ENCODE results near the gene TAF1L.
"Not testable (repeated sequence)": the region's sequence is repeated elsewhere in the genome, so short reads cannot be mapped to it uniquely, and the experiment has no call there.

The TAF1L gene

DNA sequence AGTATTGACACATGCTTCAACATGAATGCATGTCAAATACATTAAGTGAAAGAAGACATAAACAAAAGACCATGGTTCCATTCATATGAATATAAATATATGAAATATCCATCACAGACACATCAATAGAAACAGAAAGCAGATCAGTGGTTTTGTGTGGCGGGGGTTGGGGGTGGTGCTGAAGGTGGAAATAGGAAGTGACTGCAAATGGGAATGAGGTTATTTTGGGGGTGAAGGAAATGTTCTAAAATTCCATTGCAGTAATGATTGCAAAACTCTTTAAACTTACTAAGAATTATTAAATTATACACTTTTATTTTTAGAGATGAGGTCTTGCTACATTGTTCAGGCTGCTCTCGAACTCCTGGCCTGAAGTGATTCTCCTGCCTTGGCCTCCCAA is 28.7 kb downstream of the TAF1L start:
- H2AFZ ChIP-seq, result no peak overlapping the region
- no peak overlapping the region for H3K4me2 ChIP-seq (ENCODE audit: low read length)
- H3K36me3 ChIP-seq (ENCODE audit: control insufficient read depth, insufficient read depth, low read length), result no peaks in the 10 kb centered on the region
- no peaks in the 10 kb centered on the region for H3K4me1 ChIP-seq
- no peak overlapping the region for H3K27ac ChIP-seq
- H3K9me3 ChIP-seq (ENCODE audit: control insufficient read depth, low read length), result no peaks in the 10 kb centered on the region
- no peak overlapping the region for H3K9ac ChIP-seq
- H3K79me2 ChIP-seq, result no peaks in the 10 kb centered on the region
- H3K4me3 ChIP-seq (ENCODE audit: low read depth, low read length), result no peak overlapping the region
- no peaks in the 10 kb centered on the region for H3K27me3 ChIP-seq (ENCODE audit: control insufficient read depth, insufficient read depth, low read length)
- TF ChIP-seq, protein P1, sequence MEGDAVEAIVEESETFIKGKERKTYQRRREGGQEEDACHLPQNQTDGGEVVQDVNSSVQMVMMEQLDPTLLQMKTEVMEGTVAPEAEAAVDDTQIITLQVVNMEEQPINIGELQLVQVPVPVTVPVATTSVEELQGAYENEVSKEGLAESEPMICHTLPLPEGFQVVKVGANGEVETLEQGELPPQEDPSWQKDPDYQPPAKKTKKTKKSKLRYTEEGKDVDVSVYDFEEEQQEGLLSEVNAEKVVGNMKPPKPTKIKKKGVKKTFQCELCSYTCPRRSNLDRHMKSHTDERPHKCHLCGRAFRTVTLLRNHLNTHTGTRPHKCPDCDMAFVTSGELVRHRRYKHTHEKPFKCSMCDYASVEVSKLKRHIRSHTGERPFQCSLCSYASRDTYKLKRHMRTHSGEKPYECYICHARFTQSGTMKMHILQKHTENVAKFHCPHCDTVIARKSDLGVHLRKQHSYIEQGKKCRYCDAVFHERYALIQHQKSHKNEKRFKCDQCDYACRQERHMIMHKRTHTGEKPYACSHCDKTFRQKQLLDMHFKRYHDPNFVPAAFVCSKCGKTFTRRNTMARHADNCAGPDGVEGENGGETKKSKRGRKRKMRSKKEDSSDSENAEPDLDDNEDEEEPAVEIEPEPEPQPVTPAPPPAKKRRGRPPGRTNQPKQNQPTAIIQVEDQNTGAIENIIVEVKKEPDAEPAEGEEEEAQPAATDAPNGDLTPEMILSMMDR (IDR thresholded peaks at IDR 0.05), result no peak

DNA sequence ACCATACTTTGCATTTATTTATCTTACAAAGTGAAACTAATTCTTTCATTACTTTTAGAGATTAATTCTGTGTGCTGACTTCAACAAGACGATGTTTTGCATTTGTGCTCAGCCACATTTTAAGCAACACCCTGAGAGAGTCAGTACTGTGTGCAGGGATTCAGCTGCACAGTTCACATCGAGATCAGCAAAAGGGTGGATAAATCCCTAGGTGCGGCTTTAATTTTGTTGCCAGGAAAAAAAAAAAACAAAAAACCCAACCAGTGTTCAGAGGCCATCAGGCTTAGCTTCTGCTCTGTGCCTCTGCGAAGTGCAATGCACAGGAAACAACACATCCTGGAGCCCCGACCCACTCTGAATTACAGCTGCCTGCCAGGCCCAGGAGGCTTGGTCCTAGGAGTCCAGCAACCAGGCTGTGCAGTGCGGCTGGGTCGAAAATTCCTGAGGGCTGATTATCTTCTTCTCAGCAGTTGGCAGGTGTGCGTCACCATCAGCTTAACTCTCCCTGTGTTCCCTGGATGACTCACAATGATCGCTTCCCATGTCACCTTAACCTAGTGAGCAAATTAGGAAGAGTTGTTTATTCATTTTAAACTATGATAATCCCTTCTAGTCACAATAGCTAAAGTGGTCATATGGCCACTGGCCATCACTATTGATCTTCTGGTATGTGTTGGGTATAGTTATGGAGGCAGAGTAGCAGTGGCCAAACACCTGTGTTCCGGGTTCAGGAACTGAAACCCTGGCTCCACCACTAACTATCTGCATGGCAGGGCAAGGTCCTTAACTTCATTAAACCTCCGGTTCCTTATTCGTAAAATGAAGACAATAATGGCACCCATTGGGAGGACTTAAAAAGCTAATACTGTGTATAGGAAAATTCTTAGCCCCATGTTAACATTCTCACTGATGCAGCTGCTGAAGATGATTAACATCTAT is 31.3 kb downstream of the TAF1L start:
- H2AFZ ChIP-seq, result no peak overlapping the region
- H3K4me2 ChIP-seq (ENCODE audit: low read length), result no peak overlapping the region
- no peak overlapping the region for H3K9ac ChIP-seq
- no peaks in the 10 kb centered on the region for H3K4me1 ChIP-seq
- no peaks in the 10 kb centered on the region for H3K27me3 ChIP-seq (ENCODE audit: control insufficient read depth, insufficient read depth, low read length)
- TF ChIP-seq, protein P1 (IDR thresholded peaks at IDR 0.05), result no peak
- H3K79me2 ChIP-seq, result no peaks in the 10 kb centered on the region
- no peak overlapping the region for H3K27ac ChIP-seq
- H3K36me3 ChIP-seq (ENCODE audit: control insufficient read depth, insufficient read depth, low read length), result no peaks in the 10 kb centered on the region
- H3K9me3 ChIP-seq (ENCODE audit: control insufficient read depth, low read length), result no peaks in the 10 kb centered on the region
- no peak overlapping the region for H3K4me3 ChIP-seq (ENCODE audit: low read depth, low read length)

DNA sequence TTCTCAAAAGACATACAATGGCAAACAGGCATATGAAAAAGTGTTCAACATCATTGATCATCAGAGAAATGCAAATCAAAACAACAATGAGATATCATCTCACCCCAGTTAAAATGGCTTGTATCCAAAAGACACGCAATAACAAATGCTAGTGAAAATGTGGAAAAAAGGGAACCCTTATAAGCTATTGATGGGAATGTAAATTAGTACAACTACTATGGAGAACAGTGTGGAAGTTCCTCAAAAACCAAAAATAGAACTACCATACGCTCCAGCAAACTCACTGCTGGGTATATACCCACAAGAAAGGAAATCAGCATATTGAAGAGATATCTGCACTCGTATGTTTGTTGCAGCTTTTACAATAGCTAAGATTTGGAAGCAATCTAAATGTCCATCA is 36.4 kb downstream of the TAF1L start:
- not testable (repeated sequence) for H3K36me3 ChIP-seq (ENCODE audit: control insufficient read depth, insufficient read depth, low read length); H3K4me2 ChIP-seq (ENCODE audit: low read length); H3K79me2 ChIP-seq; H3K4me3 ChIP-seq (ENCODE audit: low read depth, low read length); H3K27ac ChIP-seq; H2AFZ ChIP-seq; H3K27me3 ChIP-seq (ENCODE audit: control insufficient read depth, insufficient read depth, low read length); H3K9ac ChIP-seq; H3K4me1 ChIP-seq; H3K9me3 ChIP-seq (ENCODE audit: control insufficient read depth, low read length)

DNA sequence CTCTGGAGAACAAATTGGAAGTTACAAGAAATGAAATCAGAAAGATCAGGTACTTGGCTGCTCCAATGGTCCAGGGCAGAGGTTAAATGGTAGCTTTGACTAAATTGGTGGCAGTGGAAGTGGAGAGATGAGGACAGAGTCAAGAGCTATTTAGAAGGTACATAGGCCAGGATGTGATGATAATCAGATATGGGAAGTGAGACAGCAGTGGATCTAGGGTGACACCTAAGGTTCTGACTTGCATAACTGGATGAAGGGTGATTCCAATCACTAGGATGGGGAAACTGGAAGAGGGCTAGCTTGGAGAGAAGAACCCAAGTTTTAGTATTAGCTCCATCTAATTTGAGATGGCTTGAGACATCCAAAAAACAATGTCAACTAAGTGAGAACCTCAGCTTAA is 38.5 kb downstream of the TAF1L start:
- Histone ChIP-seq H3K27ac (no peak overlapping the region), H3K9ac (no peak overlapping the region), H3K9me3 (ENCODE audit: control insufficient read depth, low read length) (no peaks in the 10 kb centered on the region), H3K4me1 (no peaks in the 10 kb centered on the region), H2AFZ (no peak overlapping the region), H3K4me2 (ENCODE audit: low read length) (no peak overlapping the region), H3K36me3 (ENCODE audit: control insufficient read depth, insufficient read depth, low read length) (no peaks in the 10 kb centered on the region), H3K4me3 (ENCODE audit: low read depth, low read length) (no peak overlapping the region), H3K27me3 (ENCODE audit: control insufficient read depth, insufficient read depth, low read length) (no peaks in the 10 kb centered on the region), H3K79me2 (no peaks in the 10 kb centered on the region)
- TF ChIP-seq, protein P1 (IDR thresholded peaks at IDR 0.05), result no peak

DNA sequence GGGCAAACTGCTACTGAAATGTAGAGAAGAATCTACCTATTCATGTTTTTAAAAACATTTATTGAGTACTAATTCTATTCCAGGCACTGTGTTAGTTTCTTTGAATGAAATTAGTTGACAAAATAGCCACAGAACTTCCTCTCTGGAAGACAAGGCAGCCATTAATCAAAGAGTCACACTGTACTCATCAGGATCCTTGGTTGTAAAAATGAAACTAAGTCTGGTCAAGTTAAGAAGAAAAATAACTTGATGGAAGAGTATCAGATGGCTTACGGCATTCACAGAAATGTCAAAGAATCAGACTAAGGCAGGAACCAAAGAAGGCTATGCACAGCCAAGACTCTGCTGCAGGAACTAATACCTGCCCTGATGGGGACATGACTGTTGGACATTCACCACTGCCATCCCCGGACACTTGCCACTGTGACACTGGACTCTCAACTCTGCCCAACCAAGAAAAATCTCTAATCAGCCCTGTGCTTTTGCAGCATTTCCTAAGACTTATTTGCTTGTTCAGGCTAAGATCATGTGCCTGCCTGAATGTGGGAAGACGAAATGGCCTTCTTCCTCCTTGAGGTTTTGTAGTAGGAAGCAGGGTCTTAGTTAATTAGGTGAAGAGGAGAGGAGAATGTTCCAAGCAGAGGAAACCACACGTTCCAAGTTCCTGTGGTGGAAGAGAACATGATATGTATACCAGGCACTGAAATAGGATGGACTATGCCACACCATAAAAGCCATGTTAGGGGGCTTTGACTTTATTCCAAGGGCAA is 39.2 kb downstream of the TAF1L start:
- TF ChIP-seq, protein P1 (IDR thresholded peaks at IDR 0.05), result no peak
- H3K9ac ChIP-seq, result no peak overlapping the region
- no peaks in the 10 kb centered on the region for H3K27me3 ChIP-seq (ENCODE audit: control insufficient read depth, insufficient read depth, low read length)
- H3K36me3 ChIP-seq (ENCODE audit: control insufficient read depth, insufficient read depth, low read length), result no peaks in the 10 kb centered on the region
- no peaks in the 10 kb centered on the region for H3K9me3 ChIP-seq (ENCODE audit: control insufficient read depth, low read length)
- H3K4me1 ChIP-seq, result no peaks in the 10 kb centered on the region
- no peak overlapping the region for H3K4me3 ChIP-seq (ENCODE audit: low read depth, low read length)
- H2AFZ ChIP-seq, result no peak overlapping the region
- no peaks in the 10 kb centered on the region for H3K79me2 ChIP-seq
- H3K4me2 ChIP-seq (ENCODE audit: low read length), result no peak overlapping the region
- H3K27ac ChIP-seq, result no peak overlapping the region

Measured in parathyroid adenoma (tissue), 2 donors.